GM12878 (cell line): Measurements from ENCODE around the gene MAVS. TPM values are rescaled to one million over a fixed set of nuclear protein-coding genes. Genes with fewer than 3 reads are reported as not detected.

Source experiments
- ATAC-seq: fragments of 200-7000 bp; cut with Tn5 transposase; 3 replicates; pipeline ENCODE4 v1.9.1; 2020; ENCODE audit warnings: mild to moderate bottlenecking, moderate library complexity
- BruUV-seq: library from RNA; stranded (reverse); fragments of 400-500 nt; replicated peaks from 2 replicates; lab custom pipeline; 2021; lab: Mats Ljungman, UMichigan
- CTCF ChIA-PET: fragments of 300-600 bp; sonication (Branson Sonifier 250); formaldehyde crosslinking; extraction: SDS; loops from one replicate; lab custom pipeline; 2021; ENCODE audit warnings: inconsistent platforms; lab: Yijun Ruan, JAX
- POLR2A ChIA-PET: fragments of 350-600 bp; formaldehyde crosslinking; extraction: SDS; loops from one replicate; lab custom pipeline; 2021; ENCODE audit warnings: inconsistent platforms; lab: Charles Lee
- RAD21 ChIA-PET: fragments of 300-600 bp; sonication (Branson Sonifier 250); formaldehyde crosslinking; loops from one replicate; lab custom pipeline; 2023; ENCODE audit warnings: antibody characterized with exemption; ENCODE audit not compliant: unreplicated experiment; lab: Charles Lee
- SMC1A ChIA-PET: fragments of 300-600 bp; sonication (Branson Sonifier 250); formaldehyde crosslinking; loops from one replicate; lab custom pipeline; 2023; ENCODE audit not compliant: unreplicated experiment, uncharacterized antibody; lab: Charles Lee
- DNase-seq: peaks from one replicate; pipeline ENCODE4 v3.0.0-alpha.2; 2011; ENCODE audit warnings: low read depth, low spot score
- FAIRE-seq: peaks from 3 replicates; lab custom pipeline; 2011; peaks lifted over from hg19 to GRCh38; lab: Jason Lieb, UNC
- H2AFZ ChIP-seq: 2 replicates; pipeline ENCODE4 v1.6.0; 2011; ENCODE audit warnings: low read depth, low read length, control low read depth; ENCODE audit not compliant: control insufficient read depth
- H3K27ac ChIP-seq: 2 replicates; pipeline ENCODE4 v1.5.1; 2011; ENCODE audit warnings: control low read depth; ENCODE audit not compliant: control insufficient read depth, insufficient read depth
- H3K27me3 ChIP-seq, 2 experiments: replicated peaks in 1 of 2; 2 replicates each; pipeline versions ENCODE4 v1.6.0 to v1.6.1; 2011; ENCODE audit warnings: low read length in 1 of 2; ENCODE audit not compliant: control insufficient read depth in 2 of 2, insufficient read depth in 2 of 2
- H3K36me3 ChIP-seq, 2 experiments: 2 replicates each; pipeline ENCODE4 v1.5.1; 2011; ENCODE audit warnings: low read length in 1 of 2; ENCODE audit not compliant: control insufficient read depth in 2 of 2, insufficient read depth in 2 of 2
- H3K4me1 ChIP-seq: 2 replicates; pipeline ENCODE4 v1.6.1; 2011; ENCODE audit warnings: mild to moderate bottlenecking, low read length, moderate library complexity, mixed read lengths; ENCODE audit not compliant: control insufficient read depth, insufficient read depth
- H3K4me2 ChIP-seq: 2 replicates; pipeline ENCODE4 v1.6.0; 2011; ENCODE audit warnings: control low read depth; ENCODE audit not compliant: control insufficient read depth, insufficient read depth
- H3K4me3 ChIP-seq: fragments of 200-600 bp; sonication (generic); 2 replicates; pipeline ENCODE4 v1.5.1; 2016
- H3K79me2 ChIP-seq: 2 replicates; pipeline ENCODE4 v1.6.0; 2011; ENCODE audit warnings: low read length; ENCODE audit not compliant: control insufficient read depth, insufficient read depth
- H3K9ac ChIP-seq: 2 replicates; pipeline ENCODE4 v1.8.0; 2011; ENCODE audit warnings: low read length, control low read depth, mixed read lengths; ENCODE audit not compliant: control insufficient read depth, insufficient read depth
- H3K9me3 ChIP-seq: replicated peaks from 3 replicates; pipeline ENCODE4 v1.5.1; 2011; ENCODE audit warnings: mild to moderate bottlenecking, low read length; ENCODE audit not compliant: control insufficient read depth, insufficient read depth
- H4K20me1 ChIP-seq: 2 replicates; pipeline ENCODE4 v1.6.0; 2011; ENCODE audit not compliant: control insufficient read depth, insufficient read depth
- ATF2 ChIP-seq: IDR thresholded peaks from 2 replicates; pipeline ENCODE4 v1.6.1; 2012; ENCODE audit warnings: low read length, inconsistent platforms
- CREB1 ChIP-seq: IDR thresholded peaks from 2 replicates; pipeline ENCODE4 v1.6.1; 2012; ENCODE audit warnings: low read depth, mild to moderate bottlenecking, inconsistent platforms
- SRF ChIP-seq, 2 experiments: IDR thresholded peaks; 2 replicates each; pipeline ENCODE4 v1.6.1; 2011; ENCODE audit warnings: low read depth in 2 of 2, low read length in 2 of 2, mild to moderate bottlenecking in 1 of 2, moderate library complexity in 1 of 2
- ZNF24 ChIP-seq: fragments of 450-650 bp; IDR thresholded peaks from 2 replicates; pipeline ENCODE4 v1.6.1; 2017; ENCODE audit warnings: antibody characterized with exemption, mild to moderate bottlenecking
- WGBS: methylation state at CpG from one replicate; pipeline ENCODE4 v1.1.6; 2016; ENCODE audit warnings: low lambda C conversion rate; ENCODE audit not compliant: insufficient replicate concordance, insufficient coverage; ENCODE audit errors: missing lambda C conversion rate; 5-methylcytosine and 5-hydroxymethylcytosine counted together
- in situ Hi-C: fragments of 300-500 bp; cut with MboI; formaldehyde crosslinking; loops from 9 replicates; pipeline ENCODE4 v1.14.3; 2018; ENCODE audit warnings: mixed read lengths
- intact Hi-C: fragments of 100-400 bp; cut with micrococcal nuclease; formaldehyde crosslinking; loops from one replicate; pipeline ENCODE4 v1.14.2; 2022; ENCODE audit not compliant: unreplicated experiment
- polyA plus RNA-seq, 11 experiments: library from polyadenylated mRNA; depleted of rRNA in 4 of 11; unstranded in 6 of 11; stranded (reverse) in 5 of 11; fragments of >200 nt; fragmentation: Nextera tagmentation in 4 of 11; fragmentation: Illumina TruSeq in 1 of 11; extraction: Ambion mirVana in 4 of 11; extraction: Trizol in 1 of 11; gene quantifications; 1 replicate in 1 of 11; 2 replicates in 10 of 11; pipeline versions ENCODE4 v1.2.1 to v1.2.3, GENCODE V29; 2011 to 2016; ENCODE audit warnings: inconsistent platforms in 2 of 11, missing spikeins in 2 of 11, low read depth in 1 of 11
- total RNA-seq, 4 experiments: library from RNA; depleted of rRNA in 3 of 4; stranded (reverse); fragments of >200 nt in 3 of 4; fragmentation: Illumina TruSeq in 1 of 4; extraction: Trizol in 1 of 4; gene quantifications; 2 replicates each; pipeline versions ENCODE4 v1.2.1 to v1.2.3, GENCODE V29; 2013 to 2021

The MAVS gene
- total and polyA plus RNA-seq, 10 of the 15 experiments (the other 5 are each of a cell fraction or from before 2014, with no cell fraction given): 1.6 to 25.2 (median 12.6) TPM

DNA sequence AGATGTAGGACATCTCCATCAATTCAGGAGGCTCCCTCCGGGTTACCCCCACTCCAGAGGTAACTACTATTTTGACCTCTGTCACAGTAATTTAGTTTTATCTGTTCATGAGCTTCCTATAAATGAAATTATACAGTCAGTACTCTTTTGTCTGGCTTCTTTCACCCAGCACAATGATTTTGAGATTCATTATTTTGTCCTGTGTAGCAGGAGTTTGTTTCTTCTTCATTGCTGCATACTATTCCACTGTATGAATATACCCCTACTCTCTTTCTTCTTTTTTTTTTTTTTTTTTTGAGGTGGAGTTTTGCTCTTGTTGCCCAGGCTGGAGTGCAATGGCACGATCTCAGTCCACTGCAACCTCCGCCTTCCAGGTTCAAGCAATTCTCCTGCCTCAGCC is 38.1 kb upstream of the MAVS start:
- Histone ChIP-seq H2AFZ (no peak overlapping the region), H3K27me3 (no peaks in the 10 kb centered on the region), H4K20me1 (no peaks in the 10 kb centered on the region), H3K4me2 (no peak overlapping the region), H3K27ac (no peak overlapping the region), H3K79me2 (no peaks in the 10 kb centered on the region), H3K4me3 (no peak overlapping the region), H3K9ac (no peak overlapping the region), H3K4me1 (peaks cover 9% of the 10 kb centered on the region), H3K36me3 (peaks cover 11 to 12% of the 10 kb centered on the region in 2 experiments; a peak in 3 of 4 replicates), H3K9me3 (no peaks in the 10 kb centered on the region)
- no peak for ATAC-seq
- ChIA-PET SMC1A (interaction anchor here (0.7 kb wide), 1 partner anchor 13 kb away, joined by 3 read pairs; no protein-coding TSS in a partner anchor), CTCF (no interaction called here), POLR2A (interaction anchor here (0.6 to 0.9 kb wide), 2 partner anchors 8 to 43 kb away, joined by 3 read pairs; no protein-coding TSS in a partner anchor), RAD21 (no interaction called here)
- no TSS peak for BruUV-seq
- no peak for DNase-seq
- in situ Hi-C loops: no loop called here
- no peak for FAIRE-seq
- TF ChIP-seq CREB1: no peak
- TF ChIP-seq SRF (IDR thresholded peaks at IDR 0.05; ENCODE audit: low read depth in 2 of 2, low read length in 2 of 2): no peak
- TF ChIP-seq ATF2: no peak
- no peak for TF ChIP-seq ZNF24
- WGBS: 95% methylated on average over 3 of the region's 3 CpGs
- intact Hi-C loops: no loop called here
